ENCODE results near the gene LRP6.

LRP6 gene

GRCh38 chr12:12226187-12226586, 40.7 kb downstream of the LRP6 start:
- Histone ChIP-seq H3K9ac (ENCODE audit: low read length) (no peak overlapping the region), H3K4me3 (ENCODE audit: low read length) (no peak overlapping the region), H3K27me3 (ENCODE audit: control insufficient read depth, insufficient read depth, low read length) (no peaks in the 10 kb centered on the region), H3K36me3 (ENCODE audit: control insufficient read depth, insufficient read depth, low read length) (no peaks in the 10 kb centered on the region), H3K27ac (ENCODE audit: low read depth, low read length) (no peak overlapping the region), H3K4me1 (ENCODE audit: control insufficient read depth, insufficient read depth, low read length) (peaks cover 5% of the 10 kb centered on the region)

GRCh38 chr12:12224240-12224940, 42.5 kb downstream of the LRP6 start:
- Histone ChIP-seq H3K4me1 (ENCODE audit: control insufficient read depth, insufficient read depth, low read length) (peaks cover under 1% of the 10 kb centered on the region), H3K27me3 (ENCODE audit: control insufficient read depth, insufficient read depth, low read length) (no peaks in the 10 kb centered on the region), H3K9ac (ENCODE audit: low read length) (no peak overlapping the region), H3K27ac (ENCODE audit: low read depth, low read length) (no peak overlapping the region), H3K4me3 (ENCODE audit: low read length) (no peak overlapping the region), H3K36me3 (ENCODE audit: control insufficient read depth, insufficient read depth, low read length) (no peaks in the 10 kb centered on the region)

DNA sequence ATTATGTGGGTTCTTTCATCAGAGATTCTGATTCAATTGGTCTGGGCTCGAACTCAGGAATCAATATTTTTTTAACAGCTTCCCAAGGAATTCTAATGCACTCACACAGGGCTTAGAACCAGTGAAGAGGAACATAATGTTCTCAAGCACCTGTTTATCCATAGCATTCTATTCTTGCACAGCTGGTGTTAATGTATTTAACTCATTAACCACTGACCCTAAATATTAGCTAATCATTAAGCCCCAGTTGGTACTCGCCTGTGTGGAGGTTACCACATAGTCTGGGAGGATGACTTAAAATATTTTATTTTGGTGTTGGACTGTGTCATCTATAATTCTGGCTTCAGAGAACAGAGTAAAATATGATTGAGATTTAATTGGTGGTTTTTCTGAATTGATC, 45.3 kb downstream of the LRP6 start:
- Histone ChIP-seq H3K27me3 (ENCODE audit: control insufficient read depth, insufficient read depth, low read length) (no peaks in the 10 kb centered on the region), H3K27ac (ENCODE audit: low read depth, low read length) (no peak overlapping the region), H3K9ac (ENCODE audit: low read length) (no peak overlapping the region), H3K4me3 (ENCODE audit: low read length) (no peak overlapping the region), H3K36me3 (ENCODE audit: control insufficient read depth, insufficient read depth, low read length) (no peaks in the 10 kb centered on the region), H3K4me1 (ENCODE audit: control insufficient read depth, insufficient read depth, low read length) (no peaks in the 10 kb centered on the region)

DNA sequence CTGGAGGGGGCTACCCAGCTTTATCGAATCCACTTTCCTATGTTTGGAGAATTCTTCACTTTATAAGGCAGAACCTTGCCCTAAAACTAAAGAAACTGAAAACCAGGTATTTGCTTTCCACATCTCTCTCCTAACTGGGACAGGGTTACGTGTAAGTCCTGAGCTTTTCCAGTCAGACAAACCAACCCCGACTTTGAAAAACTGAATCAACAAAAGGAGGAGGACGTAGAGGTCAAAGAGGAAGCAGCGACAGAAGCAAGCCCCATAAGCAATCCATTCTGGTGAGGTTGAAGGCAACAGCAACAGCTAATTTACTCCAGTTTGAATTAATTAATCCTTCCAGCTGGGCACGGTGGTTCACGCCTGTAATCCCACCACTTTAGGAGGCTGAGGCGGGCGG, 47.2 kb downstream of the LRP6 start:
- H3K27me3 ChIP-seq (ENCODE audit: control insufficient read depth, insufficient read depth, low read length): no peaks in the 10 kb centered on the region
- H3K4me1 ChIP-seq (ENCODE audit: control insufficient read depth, insufficient read depth, low read length): no peaks in the 10 kb centered on the region
- H3K27ac ChIP-seq (ENCODE audit: low read depth, low read length): no peak overlapping the region
- no peaks in the 10 kb centered on the region for H3K36me3 ChIP-seq (ENCODE audit: control insufficient read depth, insufficient read depth, low read length)
- no peak overlapping the region for H3K9ac ChIP-seq (ENCODE audit: low read length)
- H3K4me3 ChIP-seq (ENCODE audit: low read length): no peak overlapping the region

DNA sequence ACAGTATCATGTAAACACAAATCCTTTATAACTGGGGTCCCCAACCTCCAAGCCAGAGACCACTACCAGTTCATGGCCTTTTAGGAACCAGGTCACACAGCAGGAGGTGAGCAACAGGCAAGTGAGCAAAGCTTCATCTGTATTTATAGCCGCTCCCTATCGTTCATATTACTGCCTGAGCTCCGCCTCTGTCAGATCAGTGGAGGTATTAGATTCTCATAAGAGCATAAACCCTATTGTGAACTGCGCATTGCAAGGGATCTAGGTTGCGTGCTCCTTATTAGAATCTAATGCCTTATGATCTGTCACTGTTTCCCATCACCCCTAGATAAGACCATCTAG, 49.9 kb downstream of the LRP6 start:
- Histone ChIP-seq H3K27ac (ENCODE audit: low read depth, low read length) (no peak overlapping the region), H3K36me3 (ENCODE audit: control insufficient read depth, insufficient read depth, low read length) (no peaks in the 10 kb centered on the region), H3K9ac (ENCODE audit: low read length) (no peak overlapping the region), H3K4me3 (ENCODE audit: low read length) (no peak overlapping the region), H3K4me1 (ENCODE audit: control insufficient read depth, insufficient read depth, low read length) (no peaks in the 10 kb centered on the region), H3K27me3 (ENCODE audit: control insufficient read depth, insufficient read depth, low read length) (no peaks in the 10 kb centered on the region)

DNA sequence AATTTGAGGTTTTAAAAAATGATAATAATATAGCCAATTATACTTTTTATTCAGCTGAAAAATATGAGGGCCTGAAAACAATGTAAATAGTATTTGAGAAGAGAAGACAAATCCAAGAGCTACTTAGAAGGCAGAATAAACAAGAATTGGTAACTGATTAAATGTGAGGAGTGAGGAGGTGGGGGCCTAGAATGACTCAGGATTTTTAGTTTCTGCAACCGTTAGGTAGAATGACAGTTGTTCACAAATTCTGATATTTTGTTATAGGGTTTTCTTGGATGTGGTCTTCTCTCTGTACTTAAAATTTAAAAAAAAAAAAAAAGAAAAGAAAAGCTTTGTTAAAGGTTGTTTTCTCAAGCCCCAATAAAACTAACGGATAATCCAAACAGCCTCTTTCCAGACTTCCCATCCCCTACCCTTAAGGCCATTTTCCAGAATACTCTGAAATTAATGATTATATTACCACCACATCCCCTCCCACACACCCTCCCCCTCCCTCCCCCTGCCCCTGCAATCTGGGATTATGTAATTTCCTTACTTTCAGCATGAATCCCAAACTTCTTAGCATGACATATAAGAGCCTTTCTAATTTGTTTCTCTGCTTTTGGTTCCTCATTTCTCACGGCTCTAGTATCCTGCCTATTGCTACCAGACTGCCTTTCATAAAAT, 50.4 kb downstream of the LRP6 start:
- no peak overlapping the region for H3K4me3 ChIP-seq (ENCODE audit: low read length)
- H3K27me3 ChIP-seq (ENCODE audit: control insufficient read depth, insufficient read depth, low read length): no peaks in the 10 kb centered on the region
- no peak overlapping the region for H3K27ac ChIP-seq (ENCODE audit: low read depth, low read length)
- H3K36me3 ChIP-seq (ENCODE audit: control insufficient read depth, insufficient read depth, low read length): no peaks in the 10 kb centered on the region
- H3K4me1 ChIP-seq (ENCODE audit: control insufficient read depth, insufficient read depth, low read length): no peaks in the 10 kb centered on the region
- H3K9ac ChIP-seq (ENCODE audit: low read length): no peak overlapping the region

DNA sequence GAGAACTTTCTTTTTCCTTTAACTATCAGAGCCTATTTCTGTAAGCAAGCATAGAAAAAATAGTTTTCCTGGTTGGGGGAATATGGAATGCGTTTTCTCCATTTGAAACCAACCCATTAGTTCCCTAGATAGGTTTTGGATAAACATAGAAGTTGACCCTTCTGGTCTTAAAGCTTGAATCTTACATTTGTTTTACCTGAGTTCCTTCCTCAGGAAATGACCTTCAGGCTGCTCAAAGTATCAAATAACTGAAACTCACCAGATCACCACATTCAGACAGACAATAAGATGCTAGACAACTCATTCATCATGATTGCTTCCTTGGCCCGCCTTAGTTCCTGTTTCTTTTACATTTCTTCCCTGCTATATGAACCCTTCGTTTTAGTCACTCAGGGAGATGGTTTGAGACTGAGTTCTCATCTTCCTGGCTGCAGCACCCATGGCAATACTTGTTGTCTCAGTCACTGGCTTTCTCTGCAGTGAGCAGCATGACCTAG, 52.2 kb downstream of the LRP6 start:
- Histone ChIP-seq H3K27me3 (ENCODE audit: control insufficient read depth, insufficient read depth, low read length) (no peaks in the 10 kb centered on the region), H3K27ac (ENCODE audit: low read depth, low read length) (no peak overlapping the region)

DNA sequence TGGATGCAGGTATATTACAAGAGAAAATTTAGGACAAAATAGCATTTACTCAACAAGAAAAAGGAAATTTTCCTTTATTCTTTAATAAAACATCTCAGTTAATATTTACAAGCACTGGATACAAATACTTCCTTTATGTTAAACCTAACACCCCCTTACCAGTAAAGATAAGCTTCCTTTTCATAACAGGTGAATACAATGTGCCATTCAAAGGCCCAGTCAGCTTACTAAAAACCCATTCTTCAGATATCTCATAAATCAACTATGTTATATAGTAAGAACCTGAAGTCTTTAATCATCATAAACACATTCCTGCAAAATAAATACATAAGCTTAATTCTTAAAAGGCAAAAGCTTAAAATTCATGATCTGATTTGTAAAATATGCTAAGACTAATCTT, 52.6 kb downstream of the LRP6 start:
- no peak overlapping the region for H3K27ac ChIP-seq (ENCODE audit: low read depth, low read length)
- no peak overlapping the region for H3K9ac ChIP-seq (ENCODE audit: low read length)
- no peaks in the 10 kb centered on the region for H3K4me1 ChIP-seq (ENCODE audit: control insufficient read depth, insufficient read depth, low read length)
- no peak overlapping the region for H3K4me3 ChIP-seq (ENCODE audit: low read length)
- no peaks in the 10 kb centered on the region for H3K27me3 ChIP-seq (ENCODE audit: control insufficient read depth, insufficient read depth, low read length)
- H3K36me3 ChIP-seq (ENCODE audit: control insufficient read depth, insufficient read depth, low read length): no peaks in the 10 kb centered on the region

More for the DNA sequence above, 52.2 kb downstream of the LRP6 start:
- no peaks in the 10 kb centered on the region for H3K36me3 ChIP-seq (ENCODE audit: control insufficient read depth, insufficient read depth, low read length)
- no peaks in the 10 kb centered on the region for H3K4me1 ChIP-seq (ENCODE audit: control insufficient read depth, insufficient read depth, low read length)
- no peak overlapping the region for H3K4me3 ChIP-seq (ENCODE audit: low read length)
- no peak overlapping the region for H3K9ac ChIP-seq (ENCODE audit: low read length)

DNA sequence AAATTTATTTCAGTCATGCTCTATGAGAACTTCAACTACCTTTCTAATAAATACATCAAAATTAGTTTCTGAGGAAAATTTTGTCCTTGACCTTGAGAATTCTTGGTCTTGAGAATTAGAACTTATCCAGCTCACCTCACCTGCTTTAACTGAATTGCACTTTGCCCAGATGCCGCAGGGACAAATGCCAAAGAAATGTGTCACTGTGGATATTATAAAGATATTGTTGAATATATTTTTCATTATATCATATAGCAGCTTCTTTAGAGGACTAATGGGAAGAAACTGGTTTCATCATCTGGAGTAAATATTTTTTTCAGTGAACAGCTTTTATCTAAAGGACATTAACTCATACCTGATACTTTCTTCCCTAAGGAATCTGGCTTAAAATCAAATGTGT, 54.1 kb downstream of the LRP6 start:
- no peaks in the 10 kb centered on the region for H3K4me1 ChIP-seq (ENCODE audit: control insufficient read depth, insufficient read depth, low read length)
- no peak overlapping the region for H3K4me3 ChIP-seq (ENCODE audit: low read length)
- H3K9ac ChIP-seq (ENCODE audit: low read length): no peak overlapping the region
- no peaks in the 10 kb centered on the region for H3K36me3 ChIP-seq (ENCODE audit: control insufficient read depth, insufficient read depth, low read length)
- no peak overlapping the region for H3K27ac ChIP-seq (ENCODE audit: low read depth, low read length)
- H3K27me3 ChIP-seq (ENCODE audit: control insufficient read depth, insufficient read depth, low read length): no peaks in the 10 kb centered on the region

GRCh38 chr12:12210983-12211382, 55.9 kb downstream of the LRP6 start:
- H3K4me1 ChIP-seq (ENCODE audit: control insufficient read depth, insufficient read depth, low read length): no peaks in the 10 kb centered on the region
- no peak overlapping the region for H3K4me3 ChIP-seq (ENCODE audit: low read length)
- H3K36me3 ChIP-seq (ENCODE audit: control insufficient read depth, insufficient read depth, low read length): no peaks in the 10 kb centered on the region
- no peak overlapping the region for H3K9ac ChIP-seq (ENCODE audit: low read length)
- no peak overlapping the region for H3K27ac ChIP-seq (ENCODE audit: low read depth, low read length)
- no peaks in the 10 kb centered on the region for H3K27me3 ChIP-seq (ENCODE audit: control insufficient read depth, insufficient read depth, low read length)

DNA sequence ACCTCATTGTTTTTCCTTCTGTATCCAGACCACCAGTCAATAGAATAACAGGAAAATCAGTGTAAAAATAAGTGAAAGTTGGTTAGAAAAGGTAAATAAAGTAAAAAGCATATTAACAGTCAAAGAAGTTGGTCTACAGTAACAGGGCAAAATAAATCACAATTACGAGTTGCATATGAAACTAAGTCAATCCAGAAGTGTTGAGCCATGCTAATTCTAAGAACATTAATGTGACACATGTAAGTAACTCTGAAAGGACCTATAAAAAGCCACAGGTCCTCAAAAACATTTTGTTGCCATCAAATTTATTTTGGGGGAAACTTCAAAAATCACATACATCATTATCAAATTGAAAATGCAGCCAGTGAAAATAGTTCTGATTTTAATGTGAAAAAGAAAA, 56.4 kb downstream of the LRP6 start:
- Histone ChIP-seq H3K36me3 (ENCODE audit: control insufficient read depth, insufficient read depth, low read length) (no peaks in the 10 kb centered on the region), H3K9ac (ENCODE audit: low read length) (no peak overlapping the region), H3K4me1 (ENCODE audit: control insufficient read depth, insufficient read depth, low read length) (no peaks in the 10 kb centered on the region), H3K4me3 (ENCODE audit: low read length) (no peak overlapping the region), H3K27me3 (ENCODE audit: control insufficient read depth, insufficient read depth, low read length) (no peaks in the 10 kb centered on the region), H3K27ac (ENCODE audit: low read depth, low read length) (no peak overlapping the region)

DNA sequence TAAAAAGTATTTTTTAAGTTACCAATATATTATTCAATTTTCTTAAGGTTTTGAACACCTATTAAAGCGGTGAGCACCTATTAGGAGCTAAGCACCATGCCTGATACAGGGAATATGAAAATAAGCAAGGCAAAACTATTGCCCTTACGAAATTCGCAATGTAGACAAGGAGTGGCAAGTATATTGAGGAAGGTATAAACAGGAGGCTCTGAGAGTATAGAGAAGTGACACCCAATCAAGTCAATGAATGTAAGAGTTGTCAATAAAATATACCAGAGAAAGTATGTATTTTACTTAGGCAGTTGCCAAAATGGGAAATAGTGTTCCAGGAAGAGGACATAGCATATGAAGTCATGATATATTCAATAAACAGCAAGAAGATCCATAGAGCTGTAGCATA, 57.2 kb downstream of the LRP6 start:
- Histone ChIP-seq H3K4me1 (ENCODE audit: control insufficient read depth, insufficient read depth, low read length) (no peaks in the 10 kb centered on the region), H3K27me3 (ENCODE audit: control insufficient read depth, insufficient read depth, low read length) (no peaks in the 10 kb centered on the region), H3K4me3 (ENCODE audit: low read length) (no peak overlapping the region), H3K9ac (ENCODE audit: low read length) (no peak overlapping the region), H3K27ac (ENCODE audit: low read depth, low read length) (no peak overlapping the region), H3K36me3 (ENCODE audit: control insufficient read depth, insufficient read depth, low read length) (no peaks in the 10 kb centered on the region)

GRCh38 chr12:12209043-12209442, 57.8 kb downstream of the LRP6 start:
- no peaks in the 10 kb centered on the region for H3K27me3 ChIP-seq (ENCODE audit: control insufficient read depth, insufficient read depth, low read length)
- no peaks in the 10 kb centered on the region for H3K4me1 ChIP-seq (ENCODE audit: control insufficient read depth, insufficient read depth, low read length)
- H3K36me3 ChIP-seq (ENCODE audit: control insufficient read depth, insufficient read depth, low read length): no peaks in the 10 kb centered on the region
- no peak overlapping the region for H3K4me3 ChIP-seq (ENCODE audit: low read length)
- H3K9ac ChIP-seq (ENCODE audit: low read length): no peak overlapping the region
- no peak overlapping the region for H3K27ac ChIP-seq (ENCODE audit: low read depth, low read length)

Measured in rectal smooth muscle tissue (tissue), 1 donor.